GM19395 (cell line): ENCODE measurements around the gene BRD8.
"Not testable (repeated sequence)": the region's sequence is repeated elsewhere in the genome, so short reads cannot be mapped to it uniquely, and the experiment has no call there.

ENCODE experiments used
- ATAC-seq: cut with Tn5 transposase; IDR thresholded peaks from one replicate; pipeline ENCODE4 v1.9.1; 2021; ENCODE audit warnings: mild to moderate bottlenecking, moderate library complexity; ENCODE audit not compliant: unreplicated experiment

Gene BRD8

DNA sequence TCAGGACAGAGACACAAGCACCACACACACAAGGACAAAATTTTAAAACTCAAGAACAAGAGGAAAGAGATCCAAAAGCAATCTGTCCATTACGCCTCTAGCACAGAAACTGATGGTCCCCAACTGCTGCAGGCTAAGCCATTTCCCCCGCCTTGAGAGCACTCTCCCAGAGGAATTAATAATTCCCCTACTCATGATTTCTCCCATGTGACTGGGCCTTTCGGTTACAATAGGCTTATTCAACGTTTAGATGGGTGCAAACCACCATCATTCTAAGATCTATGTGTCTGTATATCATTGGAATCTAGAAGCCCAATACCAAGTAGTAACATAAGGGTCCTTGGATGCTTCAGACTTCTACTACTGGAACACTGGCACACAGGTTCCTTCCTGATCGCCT, 18.8 kb downstream of the BRD8 start:
- ATAC-seq, result no peak

DNA sequence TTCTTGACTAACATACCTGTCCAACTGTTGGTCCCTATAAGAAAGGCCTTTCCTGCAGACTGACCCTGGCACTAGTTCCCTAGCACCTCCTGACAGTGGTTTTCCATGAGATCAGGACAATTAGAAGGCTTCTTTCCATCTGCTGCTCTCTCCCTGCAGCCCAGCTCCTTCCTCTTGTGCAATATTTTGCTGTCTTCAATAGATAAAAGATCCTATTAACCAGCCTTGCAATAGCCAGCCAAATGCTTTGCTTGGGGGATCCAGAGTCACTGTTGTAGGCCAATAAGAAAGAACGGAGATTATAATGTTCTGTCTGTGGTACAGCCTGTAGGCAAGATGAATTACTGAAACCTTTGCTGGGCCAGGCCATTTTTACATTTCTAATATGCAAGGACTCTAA, 20.8 kb downstream of the BRD8 start:
- no peak for ATAC-seq

DNA sequence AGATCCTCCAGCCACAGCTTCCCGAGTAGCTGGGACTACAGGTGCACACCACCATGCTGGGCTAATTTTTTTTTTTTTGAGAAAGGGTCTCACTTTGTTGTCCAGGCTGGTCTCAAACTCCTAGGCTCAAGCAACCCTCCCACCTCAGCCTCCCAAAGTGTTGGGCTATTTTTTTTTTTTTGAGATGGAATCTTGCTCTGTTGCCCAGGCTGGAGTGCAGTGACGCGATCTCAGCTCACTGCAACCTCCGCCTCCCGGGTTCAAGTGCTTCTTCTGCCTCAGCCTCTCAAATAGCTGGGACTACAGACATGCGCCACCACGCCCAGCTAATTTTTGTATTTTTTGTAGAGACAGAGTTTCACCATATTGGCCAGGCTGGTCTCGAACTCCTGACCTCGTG, 22.5 kb downstream of the BRD8 start:
- not testable (repeated sequence) for ATAC-seq

DNA sequence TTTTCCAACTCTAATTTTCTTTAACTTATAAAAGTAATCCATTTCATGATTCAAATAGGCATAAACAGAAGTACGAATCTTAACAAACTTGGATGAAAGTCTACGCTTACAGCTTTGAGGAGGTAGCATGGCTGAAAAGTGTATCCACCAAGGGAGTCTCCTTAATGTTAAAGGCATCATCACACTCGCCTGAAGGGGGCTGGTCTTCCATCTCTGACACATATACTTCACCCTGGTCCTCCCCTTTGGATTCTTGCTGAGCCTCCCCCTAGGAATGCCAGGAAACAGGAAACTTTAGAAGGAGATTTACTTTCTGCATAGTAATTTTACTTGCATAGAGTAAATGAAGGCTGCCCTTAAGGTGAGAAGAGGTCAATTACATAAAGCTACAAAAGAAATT, 28.9 kb downstream of the BRD8 start:
- no peak for ATAC-seq

DNA sequence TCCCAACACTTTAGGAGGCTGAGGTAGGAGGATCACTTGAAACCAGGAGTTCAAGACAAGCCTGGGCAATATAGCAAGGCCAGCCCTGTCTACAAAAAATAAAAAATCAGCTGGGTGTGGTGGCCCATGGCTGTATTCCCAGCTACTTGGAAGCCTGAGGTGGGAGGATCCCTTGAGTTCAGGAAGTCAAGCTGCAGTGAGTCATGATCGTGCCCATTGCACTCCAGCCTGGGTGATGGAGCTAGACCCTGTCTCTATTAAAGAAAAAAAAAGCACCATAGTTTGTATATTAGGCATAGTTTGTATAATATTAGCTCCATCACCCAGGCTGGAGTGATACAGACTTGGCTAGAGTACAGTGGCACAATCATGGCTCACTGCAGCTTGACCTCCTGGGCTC, 29.6 kb downstream of the BRD8 start:
- ATAC-seq, result no peak

DNA sequence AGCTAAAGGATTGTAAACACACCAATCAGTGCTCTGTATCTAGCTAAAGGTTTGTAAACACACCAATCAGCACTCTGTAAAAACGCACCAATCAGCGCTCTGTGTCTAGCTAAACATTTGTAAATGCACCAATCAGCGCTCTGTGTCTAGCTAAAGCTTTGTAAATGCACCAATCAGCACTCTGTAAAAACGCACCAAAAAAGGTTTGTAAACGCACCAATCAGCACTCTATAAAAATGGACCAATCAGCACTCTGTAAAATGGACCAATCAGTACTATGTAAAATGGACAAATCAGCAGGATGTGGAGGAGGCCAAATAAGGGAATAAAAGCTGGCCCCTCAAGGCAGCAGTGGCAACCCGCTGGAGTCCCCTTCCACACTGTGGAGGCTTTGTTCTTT, 34.9 kb downstream of the BRD8 start:
- ATAC-seq, result not testable (repeated sequence)

DNA sequence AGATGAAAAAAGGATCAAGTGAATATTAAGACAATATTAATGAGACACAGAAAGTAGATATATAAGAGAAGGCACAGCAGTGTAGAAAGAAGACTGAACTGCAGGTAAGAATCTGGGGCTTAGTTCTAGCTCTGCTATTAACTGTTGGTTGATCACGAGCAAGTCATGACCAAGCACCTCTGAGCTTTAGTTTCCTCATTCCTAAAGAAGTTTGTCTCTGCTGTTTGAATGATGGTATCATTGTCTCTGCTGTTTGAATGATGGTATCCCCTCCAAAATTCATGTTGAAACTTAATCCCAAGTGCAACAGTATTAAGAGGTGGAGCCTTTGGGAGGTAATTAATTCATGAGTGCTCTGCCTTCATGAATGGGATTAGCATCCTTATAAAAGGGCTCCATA, 36.7 kb downstream of the BRD8 start:
- no peak for ATAC-seq

DNA sequence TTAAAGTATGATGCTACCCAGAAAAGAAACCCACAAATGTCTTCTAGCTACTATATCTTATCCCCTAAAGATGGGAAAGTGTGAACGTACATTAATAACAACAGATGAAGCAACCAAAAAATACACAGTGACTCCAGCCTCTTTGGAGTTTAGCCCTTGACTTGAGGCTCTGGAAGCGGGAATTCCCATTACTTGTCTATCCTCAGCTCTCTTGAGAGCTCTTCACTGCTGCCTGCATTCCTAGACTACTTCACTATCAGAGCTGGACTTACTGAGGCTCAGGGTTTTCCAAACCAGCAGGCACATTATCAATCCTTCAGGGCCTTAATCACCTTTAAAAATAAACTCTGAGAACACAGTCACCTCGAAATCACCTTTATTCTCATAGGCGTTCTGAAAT, 38.2 kb downstream of the BRD8 start:
- no peak for ATAC-seq

DNA sequence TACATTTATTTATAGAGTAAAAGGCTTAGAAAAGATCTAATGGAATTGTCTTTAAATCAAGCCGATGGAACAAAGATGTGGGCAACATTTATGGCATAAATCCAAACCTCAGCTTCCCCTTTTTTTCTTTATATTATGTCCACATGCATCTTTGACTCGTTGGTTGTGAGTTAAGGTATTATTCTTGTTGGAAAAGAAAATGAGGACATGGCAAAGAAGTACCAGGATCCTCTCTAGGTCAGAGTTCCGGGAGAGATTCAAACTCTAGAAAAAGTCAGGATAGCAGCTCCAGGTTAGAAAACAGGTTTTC, 38.7 kb downstream of the BRD8 start:
- ATAC-seq, result no peak

DNA sequence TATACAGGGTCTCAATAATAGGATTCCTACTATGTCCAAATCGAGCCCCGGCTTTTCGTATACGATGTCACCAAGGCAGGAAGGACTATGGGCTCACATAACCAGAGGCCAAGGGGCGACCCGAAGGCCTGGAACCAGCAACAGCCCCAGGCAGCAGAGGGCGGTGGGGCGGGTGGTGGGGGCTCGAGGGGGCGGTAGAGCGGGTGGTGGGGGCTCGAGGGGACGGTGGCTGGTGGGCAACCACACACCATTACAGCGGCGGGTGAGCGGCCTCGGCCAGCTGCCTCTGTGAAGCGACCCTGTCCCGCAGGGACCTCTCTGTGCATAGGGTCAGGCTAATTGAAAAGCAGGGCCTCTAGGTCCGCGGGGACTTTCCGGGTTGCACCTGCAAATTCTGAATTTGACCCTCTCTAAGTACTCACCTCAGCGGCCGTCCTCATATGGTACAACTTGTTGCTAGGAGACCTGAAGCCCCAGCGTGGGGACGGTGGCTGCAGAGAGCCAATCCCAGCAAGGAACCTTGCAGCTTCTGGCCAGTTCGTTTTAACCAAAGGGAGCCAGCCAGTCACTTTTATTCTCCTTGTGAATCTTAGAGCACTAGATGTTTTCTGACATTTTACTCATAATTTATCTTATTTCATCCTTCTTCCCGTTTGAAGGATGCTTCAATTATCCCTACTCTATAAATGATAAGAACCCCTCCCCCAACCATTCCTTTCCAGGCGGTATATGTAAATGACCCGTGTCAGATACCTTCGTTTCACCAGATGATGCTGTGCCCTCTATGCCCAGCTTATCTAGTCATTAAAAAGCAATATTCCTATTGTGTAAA, 39.3 kb downstream of the BRD8 start, which contains the start of gene NME5:
TSS of gene NME5 (minus strand) at position 480 of the 832 bp plus-strand sequence. CDS start 648 bp downstream, outside the sequence.
- ATAC-seq, result peak; percentile 79

DNA sequence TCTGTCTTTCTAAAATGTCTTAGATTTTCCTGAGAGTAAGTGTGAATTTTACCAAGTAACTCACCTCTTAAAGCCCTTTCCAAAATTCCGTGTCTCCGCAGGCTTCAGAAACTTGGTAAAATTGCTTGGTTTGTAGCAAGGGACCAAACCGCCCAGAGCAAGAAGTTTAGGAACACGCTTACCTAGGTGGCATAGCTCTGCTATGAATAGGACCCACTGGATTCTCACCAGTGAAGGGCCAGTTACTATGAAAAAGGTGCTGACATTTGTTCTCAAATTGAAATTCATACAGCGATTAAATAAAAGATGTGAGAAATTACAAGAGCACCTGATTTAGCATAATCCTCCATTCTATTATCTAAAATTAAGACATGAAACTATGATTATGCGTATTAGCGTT, 45.9 kb downstream of the BRD8 start:
- no peak for ATAC-seq

DNA sequence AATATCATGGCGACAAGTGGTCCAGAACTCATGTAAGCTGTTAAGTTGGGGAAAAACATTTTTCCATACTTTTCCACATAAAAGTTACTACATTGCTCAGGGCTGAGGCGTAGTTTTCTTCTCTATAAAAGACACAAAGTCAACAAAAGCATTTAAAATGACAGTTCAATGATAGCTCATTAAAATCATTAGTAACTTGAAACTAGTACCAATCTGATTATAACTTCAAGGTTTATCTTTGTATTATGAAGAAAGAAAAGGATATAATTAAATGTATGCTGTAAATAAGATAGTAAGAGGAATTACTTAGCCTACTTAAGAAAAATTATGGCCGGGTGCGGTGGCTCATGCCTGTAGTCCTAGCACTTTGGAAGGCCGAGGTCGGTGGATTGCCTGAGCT, 49.1 kb downstream of the BRD8 start:
- no peak for ATAC-seq

DNA sequence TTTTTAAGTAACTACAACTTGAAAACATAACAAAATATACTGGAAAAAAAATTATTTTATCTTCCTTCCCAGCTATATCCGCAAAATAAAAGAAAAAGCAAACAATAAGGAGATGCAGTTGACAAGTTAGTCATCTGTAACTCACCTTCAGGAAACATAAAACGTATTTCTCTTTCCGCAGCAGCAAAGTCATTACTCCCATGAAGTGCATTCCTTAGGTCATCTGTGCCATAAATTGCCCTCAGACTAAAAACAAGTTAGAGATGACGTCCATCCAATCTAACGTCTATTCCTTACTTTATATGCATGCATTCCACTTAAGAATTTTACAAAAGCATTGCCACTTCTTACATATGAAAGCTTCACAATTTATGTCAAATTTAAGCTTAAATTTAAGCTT, 50.1 kb downstream of the BRD8 start:
- ATAC-seq, result no peak

DNA sequence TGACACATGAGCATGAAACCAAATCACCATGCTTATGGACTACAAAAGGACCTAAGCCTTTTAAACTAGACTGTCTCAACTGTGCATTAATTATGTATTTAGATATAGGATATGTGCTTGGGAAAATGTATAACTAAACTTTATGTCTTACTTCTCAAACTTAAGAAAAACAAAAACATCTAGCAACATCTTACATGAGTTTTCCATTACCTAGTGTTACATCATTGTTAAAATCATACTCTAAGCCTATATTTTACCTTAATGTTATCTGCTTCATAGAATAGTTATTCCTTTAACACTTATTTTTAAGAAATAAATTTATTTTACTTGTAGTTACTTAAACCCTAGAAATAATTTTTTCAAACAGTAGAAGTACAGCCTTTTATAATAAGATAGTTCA, 63.2 kb downstream of the BRD8 start:
- ATAC-seq, result no peak

DNA sequence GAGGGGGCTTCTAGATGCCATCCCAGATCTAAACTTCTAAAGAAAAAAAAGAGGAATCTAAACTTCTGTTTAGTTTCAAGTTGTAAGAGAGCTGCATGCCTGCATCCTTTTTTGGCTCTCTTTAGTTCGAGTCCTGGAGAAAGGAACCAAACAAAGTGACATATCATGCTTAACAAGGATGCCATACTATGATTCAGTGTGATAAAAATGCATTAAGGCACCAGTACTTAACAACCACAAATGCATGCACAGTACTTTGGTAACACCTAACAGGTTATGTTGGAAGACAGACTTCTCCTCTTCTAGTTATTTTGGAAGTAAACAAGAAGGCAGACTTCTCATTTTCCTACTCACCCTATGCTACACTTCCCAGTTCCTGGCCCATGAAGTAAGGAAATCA, 66.5 kb downstream of the BRD8 start:
- no peak for ATAC-seq

DNA sequence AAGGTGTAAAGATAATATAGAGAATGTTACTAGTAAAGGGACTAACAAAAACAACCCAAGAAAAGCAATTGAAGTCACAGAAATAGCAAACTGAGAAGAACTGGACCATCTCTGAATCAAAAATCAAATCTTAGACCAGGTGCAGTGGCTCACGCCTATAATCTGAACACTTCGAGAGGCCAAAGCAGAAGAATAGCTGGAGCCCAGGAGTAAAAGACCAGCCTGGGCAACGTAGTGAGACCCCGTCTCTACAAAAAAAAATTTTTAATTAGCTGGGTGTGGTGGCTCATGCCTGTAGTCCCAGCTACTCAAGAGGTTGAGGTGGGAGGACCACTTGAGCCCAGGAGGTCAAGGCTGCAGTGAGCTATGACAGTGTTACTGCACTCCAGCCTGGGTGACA, 67.2 kb downstream of the BRD8 start:
- ATAC-seq, result no peak

DNA sequence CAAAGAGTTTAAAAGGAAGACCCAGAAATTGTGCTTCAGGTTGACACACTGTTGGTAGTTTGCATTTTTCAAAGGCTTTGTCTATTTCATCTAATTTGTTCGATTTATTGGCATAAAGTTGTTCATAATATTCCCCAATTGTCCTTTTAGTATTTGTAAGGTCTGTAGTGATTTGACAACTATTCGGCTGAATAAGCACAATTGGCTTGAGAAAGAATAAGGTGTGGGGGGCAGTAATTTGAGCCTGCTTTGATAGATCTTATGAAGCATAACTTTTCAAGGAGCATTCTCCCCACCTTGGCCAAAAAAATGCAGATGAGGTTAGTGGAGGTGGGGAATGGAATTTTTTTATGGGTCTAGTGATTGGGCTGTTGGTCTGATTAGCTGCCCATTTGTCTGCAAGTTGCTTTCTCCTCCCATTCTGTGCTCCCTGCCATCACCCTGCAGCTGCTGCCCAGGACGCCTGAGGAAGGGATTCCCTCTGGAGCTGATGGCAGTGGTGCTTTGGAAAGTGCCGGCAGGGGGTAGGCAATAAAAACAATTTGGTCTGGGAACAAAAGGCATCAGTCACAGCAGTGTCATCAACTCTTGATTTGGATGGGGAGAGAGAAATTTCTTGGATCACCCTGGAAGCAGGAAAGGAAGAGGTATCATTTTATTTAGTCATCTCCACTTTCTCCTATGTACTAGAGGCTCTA, 68.0 kb downstream of the BRD8 start:
- no peak for ATAC-seq

DNA sequence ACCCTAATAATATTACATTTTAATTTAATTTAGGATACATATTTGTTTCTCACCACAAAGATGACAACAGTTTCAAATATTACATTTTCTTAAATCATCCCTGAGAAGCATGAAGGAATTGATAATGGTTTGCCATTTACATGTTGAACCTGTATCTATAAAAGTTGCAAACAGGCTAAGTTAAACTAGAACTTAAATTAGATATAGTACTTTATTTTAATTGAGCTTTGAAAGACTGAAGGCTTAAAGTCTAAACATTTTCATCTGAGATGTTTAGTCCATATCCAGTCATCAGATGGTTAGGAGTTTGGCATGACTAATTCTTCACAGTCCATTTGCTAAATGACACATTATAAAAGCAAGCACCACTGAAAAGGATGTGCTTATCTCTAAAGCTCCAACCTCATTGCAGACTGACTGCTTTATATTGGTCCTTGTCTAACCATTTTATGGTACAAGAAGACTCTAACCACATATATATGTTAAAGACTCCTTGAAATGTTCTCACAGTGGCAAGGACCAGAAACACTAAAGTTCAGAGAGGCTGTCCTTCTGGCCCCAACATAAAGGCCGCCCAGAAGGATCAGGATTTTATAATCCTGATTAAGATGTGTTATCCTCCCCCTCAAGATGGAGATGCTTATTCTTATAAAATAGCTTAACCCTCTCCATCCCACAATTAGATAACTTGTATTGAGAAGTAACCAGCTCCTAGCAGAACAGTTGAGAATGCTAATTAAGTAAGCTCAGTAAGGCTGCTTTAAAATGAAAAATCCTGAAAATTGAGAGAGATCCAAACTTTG, 68.8 kb downstream of the BRD8 start:
- no peak for ATAC-seq

DNA sequence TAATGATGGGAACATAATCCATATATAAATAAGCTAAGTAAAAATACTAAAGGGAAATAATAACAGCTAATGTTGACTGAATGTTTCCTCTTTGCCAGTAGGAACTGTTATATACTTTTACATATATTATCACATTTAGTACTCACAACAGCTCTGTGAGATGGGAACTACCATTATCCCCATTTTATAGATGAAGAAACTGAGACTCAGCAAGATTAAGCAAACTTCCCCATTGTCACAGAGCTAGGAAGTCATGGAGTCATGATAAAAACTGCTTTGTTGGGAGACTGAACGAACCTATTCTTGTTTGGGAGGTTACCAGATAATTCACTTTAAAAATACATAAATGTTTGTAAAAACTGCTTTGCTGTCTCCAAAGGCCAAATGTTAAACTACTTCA, 71.2 kb downstream of the BRD8 start:
- ATAC-seq, result no peak

DNA sequence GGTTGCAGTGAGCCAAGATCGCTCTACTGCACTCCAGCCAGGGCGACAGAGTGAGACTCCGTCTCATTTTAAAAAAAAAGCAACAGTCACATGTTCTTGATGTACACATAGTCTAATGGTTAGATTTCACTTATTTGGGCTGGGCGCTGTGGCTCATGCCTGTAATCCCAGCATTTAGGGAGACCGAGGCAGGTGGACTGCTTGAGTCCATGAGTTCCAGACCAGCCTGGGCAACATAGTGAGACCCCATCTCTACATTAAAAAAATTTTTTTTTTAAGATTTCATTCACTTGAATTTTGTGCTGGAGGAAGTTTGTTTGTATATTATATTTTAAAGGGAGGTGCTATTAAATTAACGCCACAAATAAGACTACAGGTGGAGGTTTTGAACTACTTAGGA, 72.7 kb downstream of the BRD8 start:
- no peak for ATAC-seq

DNA sequence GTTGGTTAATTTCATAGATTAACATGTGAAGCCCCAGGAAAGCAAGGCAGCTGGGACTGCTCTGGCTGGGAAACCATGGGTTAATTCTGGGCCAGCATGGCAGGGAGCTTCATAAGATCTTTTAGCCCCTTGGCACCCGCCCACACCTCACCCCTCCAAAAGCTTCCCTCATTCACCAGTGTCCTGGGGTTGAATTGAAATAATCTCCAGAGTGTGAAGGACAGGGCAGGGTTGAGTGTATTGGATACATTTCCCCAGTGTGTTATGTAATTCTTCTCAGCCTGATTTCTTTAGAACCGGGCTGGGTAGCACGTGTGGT, 75.2 kb downstream of the BRD8 start:
- ATAC-seq, result no peak
